Panc1 (cell line): ENCODE measurements around the gene TRPC4AP. TPM values are rescaled to one million over a fixed set of nuclear protein-coding genes. Genes with fewer than 3 reads are reported as not detected.

ENCODE experiments used
- ATAC-seq: fragments of 200-7000 bp; cut with Tn5 transposase; 2 replicates; pipeline ENCODE4 v1.9.1; 2020; ENCODE audit warnings: mild to moderate bottlenecking, moderate library complexity
- BruUV-seq: library from RNA; stranded (reverse); fragments of 400-500 nt; replicated peaks from 2 replicates; lab custom pipeline; 2021; lab: Mats Ljungman, UMichigan
- CTCF ChIA-PET: fragments of 300-600 bp; sonication (Branson Sonifier 250); formaldehyde crosslinking; loops from one replicate; lab custom pipeline; 2022; ENCODE audit warnings: antibody characterized with exemption; lab: Charles Lee
- POLR2A ChIA-PET: fragments of 300-600 bp; sonication (Branson Sonifier 250); formaldehyde crosslinking; loops from one replicate; lab custom pipeline; 2022; ENCODE audit warnings: antibody characterized with exemption; lab: Charles Lee
- DNase-seq: peaks from one replicate; pipeline ENCODE4 v3.0.0-alpha.2; 2010; ENCODE audit warnings: low read depth, low spot score
- H3K27ac ChIP-seq: 2 replicates; pipeline ENCODE4 v1.5.1; 2011; ENCODE audit warnings: mild to moderate bottlenecking, low read length, inconsistent platforms
- H3K27me3 ChIP-seq: fragments of 200-500 bp; sonication (Bioruptor generic); 2 replicates; pipeline ENCODE4 v1.6.0; 2014; ENCODE audit warnings: low read length, inconsistent platforms; ENCODE audit not compliant: control insufficient read depth, insufficient read depth
- H3K36me3 ChIP-seq: fragments of 200-500 bp; sonication (Bioruptor generic); 2 replicates; pipeline ENCODE4 v1.5.1; 2014; ENCODE audit warnings: inconsistent platforms, mild to moderate bottlenecking, low read length, moderate library complexity; ENCODE audit not compliant: control insufficient read depth, insufficient read depth
- H3K4me1 ChIP-seq: 2 replicates; pipeline ENCODE4 v1.5.1; 2011; ENCODE audit warnings: inconsistent platforms, mild to moderate bottlenecking, low read length, moderate library complexity; ENCODE audit not compliant: control insufficient read depth, insufficient read depth
- H3K4me3 ChIP-seq, 2 experiments: 2 replicates each; pipeline ENCODE4 v1.5.1; 2011 to 2012; ENCODE audit warnings: low read depth in 2 of 2, low read length in 2 of 2, mild to moderate bottlenecking in 2 of 2, inconsistent platforms in 1 of 2, moderate library complexity in 1 of 2
- H3K9me3 ChIP-seq: fragments of 200-500 bp; sonication (Bioruptor generic); 2 replicates; pipeline ENCODE4 v1.5.1; 2014; ENCODE audit warnings: low read depth, mild to moderate bottlenecking, inconsistent platforms, low read length, moderate library complexity; ENCODE audit not compliant: control insufficient read depth, insufficient read depth
- POLR2AphosphoS5 ChIP-seq: IDR thresholded peaks from 2 replicates; pipeline ENCODE4 v1.6.1; 2012; ENCODE audit warnings: mild to moderate bottlenecking, low read depth, low read length, moderate library complexity
- REST ChIP-seq, 2 experiments: IDR thresholded peaks; 2 replicates each; pipeline ENCODE4 v1.6.1; 2011 to 2012; ENCODE audit warnings: low read depth in 2 of 2, control low read depth in 1 of 2, low read length in 1 of 2, mild to moderate bottlenecking in 1 of 2, moderate library complexity in 1 of 2; ENCODE audit not compliant: insufficient read depth in 1 of 2
- SIN3A ChIP-seq: IDR thresholded peaks from 2 replicates; pipeline ENCODE4 v1.6.1; 2012; ENCODE audit warnings: low read depth, mild to moderate bottlenecking, low read length, moderate library complexity, borderline replicate concordance; ENCODE audit not compliant: insufficient read depth
- TCF7L2 ChIP-seq: IDR thresholded peaks from 2 replicates; pipeline ENCODE4 v1.6.1; 2011; ENCODE audit warnings: mild to moderate bottlenecking, low read depth, low read length, inconsistent platforms
- in situ Hi-C: cut with HindIII; loops from 2 replicates; pipeline ENCODE4 v1.10.0; 2016; ENCODE audit warnings: low sequenced_read_pairs, low pct_unique_long_range_greater_than_20kb
- intact Hi-C: fragments of 100-400 bp; cut with micrococcal nuclease; formaldehyde crosslinking; loops from one replicate; pipeline ENCODE4 v1.10.0; 2022; ENCODE audit not compliant: unreplicated experiment
- total RNA-seq: library from RNA; stranded (reverse); gene quantifications from one replicate; pipeline ENCODE4 v1.2.1, GENCODE V29; 2021; ENCODE audit not compliant: unreplicated experiment
- TF ChIP-seq, protein P1 (sequence below): fragments of 450-650 bp; IDR thresholded peaks from 2 replicates; pipeline ENCODE4 v1.5.1; 2017; ENCODE audit warnings: mild to moderate bottlenecking

TRPC4AP gene
- total RNA-seq, 1 experiment from 2014 or later, result 48.4 TPM

DNA sequence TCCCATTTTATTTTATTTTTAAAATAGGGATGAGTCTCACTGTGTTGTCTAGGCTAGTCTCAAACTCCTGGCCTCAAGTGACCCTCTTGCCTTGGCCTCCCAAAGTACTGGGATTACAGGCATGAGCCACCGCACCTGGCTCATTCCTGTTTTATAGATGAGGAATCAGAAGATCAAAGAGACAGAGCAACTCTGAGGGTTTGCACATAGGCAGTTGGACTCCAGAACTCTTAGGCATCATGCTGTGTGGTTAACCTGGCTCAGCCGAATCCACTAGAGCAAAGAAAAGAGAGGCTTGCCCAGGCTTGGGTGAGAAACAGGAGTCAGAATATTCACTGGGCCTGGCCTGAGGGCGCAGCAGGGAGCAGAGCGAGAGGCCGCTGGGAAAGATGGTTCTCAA, 127.6 kb downstream of the TRPC4AP start:
- Histone ChIP-seq H3K9me3 (no peaks in the 10 kb centered on the region), H3K36me3 (no peaks in the 10 kb centered on the region), H3K4me3 (no peak overlapping the region), H3K27ac (no peak overlapping the region), H3K4me1 (no peaks in the 10 kb centered on the region), H3K27me3 (no peaks in the 10 kb centered on the region)
- intact Hi-C loops (no loop called here), in situ Hi-C loops (no loop called here)
- no peak for TF ChIP-seq SIN3A
- ATAC-seq (no peak), DNase-seq (no peak)
- BruUV-seq, result no TSS peak
- POLR2A ChIA-PET, result no interaction called here
- CTCF ChIA-PET, result no interaction called here

DNA sequence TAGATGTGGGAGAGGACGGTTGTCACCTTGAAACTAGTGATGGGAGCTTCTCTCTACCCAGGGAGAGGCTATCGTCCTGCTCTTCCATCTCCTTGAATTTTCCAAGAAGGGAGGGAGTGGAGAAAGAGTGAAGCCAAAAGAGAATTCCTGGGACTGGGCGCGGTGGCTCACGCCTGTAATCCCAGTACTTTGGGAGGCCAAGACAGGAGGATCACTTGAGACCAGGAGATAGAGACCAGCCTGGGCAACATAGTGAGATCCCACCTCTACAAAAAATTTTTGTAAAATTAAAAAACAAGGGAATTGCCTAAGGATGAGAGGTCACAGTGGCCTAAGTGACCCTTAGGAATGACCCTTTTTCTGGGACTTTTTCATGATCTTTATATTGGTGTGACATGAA, 128.1 kb downstream of the TRPC4AP start:
- ChIA-PET POLR2A (no interaction called here), CTCF (no interaction called here)
- in situ Hi-C loops, result no loop called here
- Histone ChIP-seq H3K4me3 (no peak overlapping the region), H3K27me3 (no peaks in the 10 kb centered on the region), H3K4me1 (no peaks in the 10 kb centered on the region), H3K9me3 (no peaks in the 10 kb centered on the region), H3K27ac (no peak overlapping the region), H3K36me3 (no peaks in the 10 kb centered on the region)
- DNase-seq (no peak), ATAC-seq (no peak)
- TF ChIP-seq TCF7L2 (no peak), POLR2AphosphoS5 (no peak), REST (IDR thresholded peaks at IDR 0.05; ENCODE audit: insufficient read depth in 1 of 2, low read depth in 2 of 2, low read length in 1 of 2) (no peak), SIN3A (no peak)
- TF ChIP-seq, protein P1, sequence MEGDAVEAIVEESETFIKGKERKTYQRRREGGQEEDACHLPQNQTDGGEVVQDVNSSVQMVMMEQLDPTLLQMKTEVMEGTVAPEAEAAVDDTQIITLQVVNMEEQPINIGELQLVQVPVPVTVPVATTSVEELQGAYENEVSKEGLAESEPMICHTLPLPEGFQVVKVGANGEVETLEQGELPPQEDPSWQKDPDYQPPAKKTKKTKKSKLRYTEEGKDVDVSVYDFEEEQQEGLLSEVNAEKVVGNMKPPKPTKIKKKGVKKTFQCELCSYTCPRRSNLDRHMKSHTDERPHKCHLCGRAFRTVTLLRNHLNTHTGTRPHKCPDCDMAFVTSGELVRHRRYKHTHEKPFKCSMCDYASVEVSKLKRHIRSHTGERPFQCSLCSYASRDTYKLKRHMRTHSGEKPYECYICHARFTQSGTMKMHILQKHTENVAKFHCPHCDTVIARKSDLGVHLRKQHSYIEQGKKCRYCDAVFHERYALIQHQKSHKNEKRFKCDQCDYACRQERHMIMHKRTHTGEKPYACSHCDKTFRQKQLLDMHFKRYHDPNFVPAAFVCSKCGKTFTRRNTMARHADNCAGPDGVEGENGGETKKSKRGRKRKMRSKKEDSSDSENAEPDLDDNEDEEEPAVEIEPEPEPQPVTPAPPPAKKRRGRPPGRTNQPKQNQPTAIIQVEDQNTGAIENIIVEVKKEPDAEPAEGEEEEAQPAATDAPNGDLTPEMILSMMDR, result no peak
- intact Hi-C loops, result no loop called here
- BruUV-seq, result no TSS peak

DNA sequence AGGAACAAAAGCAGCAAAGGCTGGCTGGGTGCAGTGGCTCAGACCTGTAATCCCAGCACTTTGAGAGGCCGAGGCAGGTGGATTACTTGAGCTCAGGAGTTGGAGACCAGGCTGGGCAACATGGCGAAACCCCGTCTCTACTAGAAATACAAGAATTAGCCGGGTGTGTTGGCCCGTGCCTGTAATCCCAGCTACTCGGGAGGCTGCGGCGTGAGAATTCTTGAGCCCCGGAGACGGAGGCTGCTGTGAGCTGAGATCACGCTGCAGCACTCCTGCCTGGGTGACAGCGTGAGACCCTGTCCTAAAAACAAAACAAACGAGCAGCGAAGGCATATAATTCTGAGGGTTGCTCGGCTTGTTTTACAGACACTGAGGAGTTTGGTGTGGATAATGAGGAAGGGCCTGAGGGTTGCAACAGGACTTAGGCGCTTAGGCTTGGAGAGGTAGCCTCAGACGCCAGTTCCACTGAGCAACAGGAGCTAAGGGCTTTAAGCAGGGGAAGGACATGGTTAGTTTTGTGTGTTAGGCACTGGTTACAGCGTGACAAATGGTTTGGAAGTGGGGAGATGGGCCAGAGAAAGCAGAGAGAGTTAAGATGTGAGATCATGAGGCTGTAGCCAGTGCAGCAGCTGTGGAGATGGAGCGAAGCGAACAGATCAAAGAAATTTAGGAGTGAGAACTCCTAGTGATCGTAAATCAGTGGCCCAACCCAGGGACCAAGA, 135.7 kb downstream of the TRPC4AP start:
- DNase-seq, result no peak
- ChIA-PET POLR2A (no interaction called here), CTCF (interaction anchor here (1.2 kb wide), 1 partner anchor 83 kb away, joined by 3 read pairs; no protein-coding TSS in a partner anchor)
- H3K4me3 ChIP-seq, result no peak overlapping the region
- in situ Hi-C loops, result no loop called here
- no peaks in the 10 kb centered on the region for H3K36me3 ChIP-seq
- no peak for ATAC-seq
- intact Hi-C loops, result no loop called here
- H3K9me3 ChIP-seq, result no peaks in the 10 kb centered on the region
- no peak overlapping the region for H3K27ac ChIP-seq
- no peak for TF ChIP-seq SIN3A
- no peak for TF ChIP-seq TCF7L2
- no peak for TF ChIP-seq POLR2AphosphoS5
- no peak for TF ChIP-seq REST (IDR thresholded peaks at IDR 0.05; ENCODE audit: insufficient read depth in 1 of 2, low read depth in 2 of 2, low read length in 1 of 2)
- TF ChIP-seq, protein P1, result no peak
- H3K27me3 ChIP-seq, result no peaks in the 10 kb centered on the region
- no TSS peak for BruUV-seq
- H3K4me1 ChIP-seq, result peaks cover 11% of the 10 kb centered on the region
